Right renal pelvis (tissue), 4 donors: ENCODE data around the gene RTL9. TPM values are rescaled to one million over a fixed set of nuclear protein-coding genes. Genes with fewer than 3 reads are reported as not detected.
"Not testable (repeated sequence)": the region's sequence is repeated elsewhere in the genome, so short reads cannot be mapped to it uniquely, and the experiment has no call there.

Experiments used
- DNase-seq, 4 donors: peaks; one replicate each; pipeline ENCODE4 v3.0.0-alpha.2; 2013; ENCODE audit warnings: low read depth in 4 of 4, low spot score in 3 of 4, missing footprints in 1 of 4
- polyA plus RNA-seq, 4 donors: library from polyadenylated mRNA; unstranded; fragments of 120-200 nt; gene quantifications; one replicate each; pipeline ENCODE4 v1.2.1, GENCODE V29; 2013; ENCODE audit not compliant: insufficient read length in 4 of 4

Gene RTL9
- polyA plus RNA-seq, 4 donors = 0.21 to 0.30 (median 0.26) TPM

- DNase-seq = no peak
Observed at GRCh38 chrX:110403441-110404238, 45.0 kb downstream of the RTL9 start.

GRCh38 chrX:110404376-110404775, 45.7 kb downstream of the RTL9 start:
- no peak for DNase-seq

GRCh38 chrX:110406250-110406649, 47.6 kb downstream of the RTL9 start:
- DNase-seq = not testable (repeated sequence)

- DNase-seq = no peak
Observed at GRCh38 chrX:110406822-110407221, 48.2 kb downstream of the RTL9 start.

GRCh38 chrX:110407910-110408545, 49.4 kb downstream of the RTL9 start:
- peak in 3 of 4 donors; percentile 25 to 38 (median 28) for DNase-seq

Other genes with a start within 250 kb of the RTL9 start
- gene AMMECR1, start 40.8 kb upstream of the RTL9 start, polyA plus RNA-seq = 10 to 100 TPM; 17.9 to 21.2 (median 20.1) TPM